ENCODE measurements around the gene KCTD2. TPM values are rescaled to one million over a fixed set of nuclear protein-coding genes. Genes with fewer than 3 reads are reported as not detected.

KCTD2 gene
- total and polyA plus RNA-seq, 9 of the 15 experiments (the other 6 are each of a cell fraction or from before 2014, with no cell fraction given): 1.7 to 32.9 (median 15.8) TPM

DNA sequence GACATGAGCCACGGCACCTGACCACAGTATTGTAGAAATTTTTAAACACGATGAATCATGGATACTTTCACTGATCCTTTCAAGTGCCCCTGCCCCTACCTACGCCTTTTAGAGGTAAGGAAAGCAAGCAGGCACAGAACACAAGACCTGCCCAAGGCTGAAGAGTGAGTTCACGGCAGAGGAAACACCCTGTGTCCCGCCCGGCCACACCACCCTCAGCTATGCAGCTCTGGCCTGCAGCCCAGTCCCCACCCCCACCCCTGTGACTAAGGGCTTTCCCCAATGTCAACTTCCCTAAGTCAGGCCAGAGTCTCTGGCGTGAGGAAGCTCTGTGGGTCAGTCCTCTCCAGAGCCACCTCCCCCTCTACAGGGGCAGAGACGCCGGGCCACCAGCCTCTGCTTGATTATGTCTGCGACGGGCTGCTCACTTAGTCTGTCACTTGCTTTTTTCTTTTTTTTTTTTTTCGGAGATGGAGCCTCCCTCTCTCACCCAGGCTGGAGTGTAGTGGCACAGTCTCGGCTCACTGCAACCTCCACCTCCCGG is 49.1 kb downstream of the KCTD2 start (continued):
- TF ChIP-seq MGA (IDR thresholded peaks at IDR 0.05) (peak; percentile 52), MCM7 (IDR thresholded peaks at IDR 0.05) (no peak), SMARCB1 (IDR thresholded peaks at IDR 0.05; ENCODE audit: insufficient read length, low read depth) (no peak), DACH1 (IDR thresholded peaks at IDR 0.05; ENCODE audit: partially characterized antibody) (no peak), FOS (IDR thresholded peaks at IDR 0.05; ENCODE audit: extremely low read depth, insufficient read length) (no peak), ZNF311 (CRISPR knock-in tag; IDR thresholded peaks at IDR 0.05) (no peak), TSC22D4 (tag; IDR thresholded peaks at IDR 0.05) (no peak)
- TF ChIP-seq, protein P1, sequence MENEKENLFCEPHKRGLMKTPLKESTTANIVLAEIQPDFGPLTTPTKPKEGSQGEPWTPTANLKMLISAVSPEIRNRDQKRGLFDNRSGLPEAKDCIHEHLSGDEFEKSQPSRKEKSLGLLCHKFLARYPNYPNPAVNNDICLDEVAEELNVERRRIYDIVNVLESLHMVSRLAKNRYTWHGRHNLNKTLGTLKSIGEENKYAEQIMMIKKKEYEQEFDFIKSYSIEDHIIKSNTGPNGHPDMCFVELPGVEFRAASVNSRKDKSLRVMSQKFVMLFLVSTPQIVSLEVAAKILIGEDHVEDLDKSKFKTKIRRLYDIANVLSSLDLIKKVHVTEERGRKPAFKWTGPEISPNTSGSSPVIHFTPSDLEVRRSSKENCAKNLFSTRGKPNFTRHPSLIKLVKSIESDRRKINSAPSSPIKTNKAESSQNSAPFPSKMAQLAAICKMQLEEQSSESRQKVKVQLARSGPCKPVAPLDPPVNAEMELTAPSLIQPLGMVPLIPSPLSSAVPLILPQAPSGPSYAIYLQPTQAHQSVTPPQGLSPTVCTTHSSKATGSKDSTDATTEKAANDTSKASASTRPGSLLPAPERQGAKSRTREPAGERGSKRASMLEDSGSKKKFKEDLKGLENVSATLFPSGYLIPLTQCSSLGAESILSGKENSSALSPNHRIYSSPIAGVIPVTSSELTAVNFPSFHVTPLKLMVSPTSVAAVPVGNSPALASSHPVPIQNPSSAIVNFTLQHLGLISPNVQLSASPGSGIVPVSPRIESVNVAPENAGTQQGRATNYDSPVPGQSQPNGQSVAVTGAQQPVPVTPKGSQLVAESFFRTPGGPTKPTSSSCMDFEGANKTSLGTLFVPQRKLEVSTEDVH (IDR thresholded peaks at IDR 0.05; ENCODE audit: low read depth, partially characterized antibody): no peak
- TF ChIP-seq, protein P2, sequence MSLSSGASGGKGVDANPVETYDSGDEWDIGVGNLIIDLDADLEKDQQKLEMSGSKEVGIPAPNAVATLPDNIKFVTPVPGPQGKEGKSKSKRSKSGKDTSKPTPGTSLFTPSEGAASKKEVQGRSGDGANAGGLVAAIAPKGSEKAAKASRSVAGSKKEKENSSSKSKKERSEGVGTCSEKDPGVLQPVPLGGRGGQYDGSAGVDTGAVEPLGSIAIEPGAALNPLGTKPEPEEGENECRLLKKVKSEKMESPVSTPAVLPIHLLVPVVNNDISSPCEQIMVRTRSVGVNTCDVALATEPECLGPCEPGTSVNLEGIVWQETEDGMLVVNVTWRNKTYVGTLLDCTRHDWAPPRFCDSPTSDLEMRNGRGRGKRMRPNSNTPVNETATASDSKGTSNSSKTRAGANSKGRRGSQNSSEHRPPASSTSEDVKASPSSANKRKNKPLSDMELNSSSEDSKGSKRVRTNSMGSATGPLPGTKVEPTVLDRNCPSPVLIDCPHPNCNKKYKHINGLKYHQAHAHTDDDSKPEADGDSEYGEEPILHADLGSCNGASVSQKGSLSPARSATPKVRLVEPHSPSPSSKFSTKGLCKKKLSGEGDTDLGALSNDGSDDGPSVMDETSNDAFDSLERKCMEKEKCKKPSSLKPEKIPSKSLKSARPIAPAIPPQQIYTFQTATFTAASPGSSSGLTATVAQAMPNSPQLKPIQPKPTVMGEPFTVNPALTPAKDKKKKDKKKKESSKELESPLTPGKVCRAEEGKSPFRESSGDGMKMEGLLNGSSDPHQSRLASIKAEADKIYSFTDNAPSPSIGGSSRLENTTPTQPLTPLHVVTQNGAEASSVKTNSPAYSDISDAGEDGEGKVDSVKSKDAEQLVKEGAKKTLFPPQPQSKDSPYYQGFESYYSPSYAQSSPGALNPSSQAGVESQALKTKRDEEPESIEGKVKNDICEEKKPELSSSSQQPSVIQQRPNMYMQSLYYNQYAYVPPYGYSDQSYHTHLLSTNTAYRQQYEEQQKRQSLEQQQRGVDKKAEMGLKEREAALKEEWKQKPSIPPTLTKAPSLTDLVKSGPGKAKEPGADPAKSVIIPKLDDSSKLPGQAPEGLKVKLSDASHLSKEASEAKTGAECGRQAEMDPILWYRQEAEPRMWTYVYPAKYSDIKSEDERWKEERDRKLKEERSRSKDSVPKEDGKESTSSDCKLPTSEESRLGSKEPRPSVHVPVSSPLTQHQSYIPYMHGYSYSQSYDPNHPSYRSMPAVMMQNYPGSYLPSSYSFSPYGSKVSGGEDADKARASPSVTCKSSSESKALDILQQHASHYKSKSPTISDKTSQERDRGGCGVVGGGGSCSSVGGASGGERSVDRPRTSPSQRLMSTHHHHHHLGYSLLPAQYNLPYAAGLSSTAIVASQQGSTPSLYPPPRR (CRISPR knock-in tag; IDR thresholded peaks at IDR 0.05; ENCODE audit: borderline replicate concordance): no peak
